GM20000 (cell line): ENCODE results near the gene SEC24B.
"Not testable (repeated sequence)": the region's sequence is repeated elsewhere in the genome, so short reads cannot be mapped to it uniquely, and the experiment has no call there.

Experiments
- DNase-seq: peaks from one replicate; pipeline ENCODE4 v3.0.0; 2012; ENCODE audit warnings: low spot score
- TF ChIP-seq, protein P1 (sequence below): IDR thresholded peaks from 2 replicates; pipeline ENCODE4 v1.5.1; 2012; ENCODE audit warnings: mild to moderate bottlenecking, control low read depth; ENCODE audit errors: extremely low read depth, missing control alignments

SEC24B gene

DNA sequence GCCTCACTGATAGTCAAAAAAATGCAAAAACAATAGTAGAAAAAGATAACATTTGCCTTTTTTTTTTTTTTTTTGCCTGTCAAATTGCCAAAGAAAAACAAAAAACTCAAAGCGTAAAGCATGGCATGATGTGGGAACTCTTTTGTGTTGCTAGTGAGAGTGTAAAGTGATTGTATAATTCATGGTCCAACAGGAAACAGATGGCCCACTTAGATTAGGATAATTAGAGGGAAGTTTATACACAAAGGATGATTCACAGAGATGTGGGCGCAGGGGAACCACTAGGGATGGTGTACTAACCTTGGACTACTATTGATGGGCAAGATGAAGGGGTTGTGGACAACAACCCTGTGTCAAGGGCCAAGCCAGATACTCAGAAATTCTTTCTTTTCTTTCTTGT, 142.8 kb downstream of the SEC24B start:
- DNase-seq = no peak
- TF ChIP-seq, protein P1, sequence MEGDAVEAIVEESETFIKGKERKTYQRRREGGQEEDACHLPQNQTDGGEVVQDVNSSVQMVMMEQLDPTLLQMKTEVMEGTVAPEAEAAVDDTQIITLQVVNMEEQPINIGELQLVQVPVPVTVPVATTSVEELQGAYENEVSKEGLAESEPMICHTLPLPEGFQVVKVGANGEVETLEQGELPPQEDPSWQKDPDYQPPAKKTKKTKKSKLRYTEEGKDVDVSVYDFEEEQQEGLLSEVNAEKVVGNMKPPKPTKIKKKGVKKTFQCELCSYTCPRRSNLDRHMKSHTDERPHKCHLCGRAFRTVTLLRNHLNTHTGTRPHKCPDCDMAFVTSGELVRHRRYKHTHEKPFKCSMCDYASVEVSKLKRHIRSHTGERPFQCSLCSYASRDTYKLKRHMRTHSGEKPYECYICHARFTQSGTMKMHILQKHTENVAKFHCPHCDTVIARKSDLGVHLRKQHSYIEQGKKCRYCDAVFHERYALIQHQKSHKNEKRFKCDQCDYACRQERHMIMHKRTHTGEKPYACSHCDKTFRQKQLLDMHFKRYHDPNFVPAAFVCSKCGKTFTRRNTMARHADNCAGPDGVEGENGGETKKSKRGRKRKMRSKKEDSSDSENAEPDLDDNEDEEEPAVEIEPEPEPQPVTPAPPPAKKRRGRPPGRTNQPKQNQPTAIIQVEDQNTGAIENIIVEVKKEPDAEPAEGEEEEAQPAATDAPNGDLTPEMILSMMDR = no peak

DNA sequence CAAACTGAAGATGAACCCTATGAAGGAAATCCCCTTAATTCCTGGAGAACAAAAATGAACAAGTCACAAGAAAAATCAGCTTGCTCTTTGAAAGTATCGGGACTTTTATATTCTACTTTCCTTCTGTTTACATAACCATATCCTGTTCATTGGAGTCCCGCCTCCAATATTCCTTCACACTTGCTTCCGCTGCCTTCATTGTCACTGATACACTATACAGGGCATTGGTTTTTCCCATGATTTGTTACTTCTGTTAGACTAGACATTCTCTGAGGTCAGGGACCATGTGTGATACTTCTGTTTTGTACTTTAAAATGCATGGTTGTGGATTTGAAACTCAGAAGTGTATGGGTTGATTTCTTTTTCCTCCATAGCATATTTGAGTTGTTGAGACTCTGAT, 145.2 kb downstream of the SEC24B start:
- no peak for DNase-seq
- TF ChIP-seq, protein P1 = no peak

DNA sequence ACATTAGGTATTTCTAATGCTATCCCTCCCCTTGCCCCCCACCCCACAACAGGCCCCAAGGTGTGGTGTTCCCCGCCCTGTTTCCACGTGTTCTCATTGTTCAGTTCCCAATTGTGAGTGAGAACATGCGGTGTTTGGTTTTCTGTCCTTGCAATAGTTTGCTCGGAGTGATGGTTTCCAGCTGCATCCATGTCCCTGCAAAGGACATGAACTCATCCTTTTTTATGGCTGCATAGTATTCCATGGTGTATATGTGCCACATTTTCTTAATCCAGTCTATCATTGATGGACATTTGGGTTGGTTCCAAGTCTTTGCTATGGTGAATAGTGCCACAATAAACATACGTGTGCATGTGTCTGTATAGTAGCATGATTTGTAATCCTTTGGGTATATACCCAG, 146.4 kb downstream of the SEC24B start:
- not testable (repeated sequence) for DNase-seq

DNA sequence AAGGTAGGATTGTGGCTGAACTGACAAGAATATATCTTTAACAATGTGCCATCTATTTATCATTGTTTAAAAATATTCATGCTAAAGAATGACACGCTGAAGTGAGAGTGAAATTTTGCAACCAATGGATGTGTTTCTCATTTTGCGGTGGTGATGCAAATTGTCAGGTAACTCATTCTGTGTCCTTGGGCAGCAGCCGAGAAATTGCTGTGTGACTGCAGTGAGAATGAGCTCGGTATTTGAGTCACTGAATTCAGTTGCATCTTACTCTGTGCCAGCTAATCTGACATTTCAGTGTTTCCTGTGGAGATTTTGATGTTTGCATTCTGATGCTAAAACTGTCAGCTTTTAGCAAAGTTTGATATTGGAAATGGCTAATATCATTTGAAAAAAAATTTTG, 154.6 kb downstream of the SEC24B start:
- DNase-seq = peak; percentile 52
- TF ChIP-seq, protein P1 = no peak

DNA sequence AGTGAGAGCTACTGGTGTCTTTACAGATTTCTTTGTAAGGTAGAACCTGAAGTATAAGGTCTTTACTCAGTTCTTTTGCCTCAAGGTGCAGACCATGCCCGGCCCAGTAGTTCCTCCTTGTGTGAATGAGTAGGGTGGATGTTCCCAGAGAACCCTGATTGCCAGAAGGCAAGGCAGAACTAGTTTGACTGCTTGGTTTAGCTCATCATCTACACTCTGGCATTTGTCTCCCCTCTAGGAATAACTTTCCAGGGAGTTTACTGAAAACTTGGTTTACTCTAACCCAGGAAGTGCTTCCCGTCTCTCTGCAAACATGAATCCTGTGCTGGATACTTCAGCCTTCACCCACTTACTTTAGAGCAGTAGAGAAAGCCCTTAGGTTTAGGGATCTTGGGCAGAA, 155.5 kb downstream of the SEC24B start:
- TF ChIP-seq, protein P1 = no peak
- DNase-seq = no peak

DNA sequence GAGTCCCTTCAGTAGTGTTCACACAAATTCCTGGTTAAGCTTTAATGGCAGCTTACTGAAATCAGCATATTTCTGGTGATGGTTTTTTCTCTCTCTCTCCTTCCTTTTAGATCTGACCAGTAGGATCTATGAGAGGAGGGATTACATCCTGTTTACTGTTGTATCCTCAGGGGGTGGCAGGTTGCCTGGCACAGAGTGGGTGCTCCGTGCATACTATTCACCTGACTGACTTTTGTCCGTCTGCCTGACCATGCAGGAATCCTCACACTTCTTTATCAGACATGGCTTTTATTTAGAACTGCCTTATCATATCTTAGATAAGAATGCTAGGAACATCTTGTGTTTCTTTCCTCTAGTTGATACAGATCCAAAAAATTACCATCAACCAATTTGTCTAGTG, 156.0 kb downstream of the SEC24B start:
- no peak for DNase-seq
- TF ChIP-seq, protein P1 = no peak
